PC-3 (cell line): ENCODE results near the gene DPCD. TPM values are rescaled to one million over a fixed set of nuclear protein-coding genes. Genes with fewer than 3 reads are reported as not detected.

Experiments
- ATAC-seq: fragments of 200-7000 bp; cut with Tn5 transposase; 2 replicates; pipeline ENCODE4 v1.9.1; 2020; ENCODE audit warnings: mild to moderate bottlenecking, moderate library complexity
- BruUV-seq: library from RNA; stranded (reverse); fragments of 400-500 nt; replicated peaks from 2 replicates; lab custom pipeline; 2021; lab: Mats Ljungman, UMichigan
- CTCF ChIA-PET: fragments of 300-600 bp; sonication (Branson Sonifier 250); formaldehyde crosslinking; loops from one replicate; lab custom pipeline; 2022; ENCODE audit warnings: antibody characterized with exemption; lab: Charles Lee
- POLR2A ChIA-PET: fragments of 300-600 bp; sonication (Branson Sonifier 250); formaldehyde crosslinking; loops from one replicate; lab custom pipeline; 2022; ENCODE audit warnings: antibody characterized with exemption; ENCODE audit not compliant: unreplicated experiment; lab: Charles Lee
- DNase-seq: peaks from one replicate; pipeline ENCODE4 v3.0.0-alpha.2; 2015
- H2AFZ ChIP-seq: fragments of 300-600 bp; sonication (generic); 2 replicates; pipeline ENCODE4 v1.6.0; 2016; ENCODE audit warnings: antibody characterized with exemption, low read length
- H3F3A ChIP-seq: fragments of 300-600 bp; sonication (generic); one replicate; pipeline ENCODE4 v1.6.0; 2017; ENCODE audit warnings: antibody characterized with exemption, low read length, control low read depth, mild to moderate bottlenecking; ENCODE audit not compliant: unreplicated experiment
- H3K27ac ChIP-seq: fragments of 300-600 bp; sonication (generic); 2 replicates; pipeline ENCODE4 v1.5.1; 2016; ENCODE audit warnings: mild to moderate bottlenecking, low read length
- H3K27me3 ChIP-seq: fragments of 300-600 bp; sonication (generic); 2 replicates; pipeline ENCODE4 v1.6.1; 2016; ENCODE audit warnings: low read length, mixed read lengths
- H3K36me3 ChIP-seq: fragments of 300-600 bp; sonication (generic); 2 replicates; pipeline ENCODE4 v1.6.1; 2016; ENCODE audit warnings: low read depth, mixed run types, low read length, mixed read lengths
- H3K4me1 ChIP-seq: fragments of 300-600 bp; sonication (generic); 2 replicates; pipeline ENCODE4 v1.5.1; 2016; ENCODE audit warnings: low read length; ENCODE audit not compliant: insufficient read depth
- H3K4me2 ChIP-seq: fragments of 300-600 bp; sonication (generic); 2 replicates; pipeline ENCODE4 v1.6.0; 2016; ENCODE audit warnings: low read length
- H3K4me3 ChIP-seq: fragments of 300-600 bp; sonication (generic); 2 replicates; pipeline ENCODE4 v1.5.1; 2016; ENCODE audit warnings: mild to moderate bottlenecking, low read length, mixed read lengths
- H3K79me2 ChIP-seq: fragments of 300-600 bp; sonication (generic); 2 replicates; pipeline ENCODE4 v1.6.1; 2017; ENCODE audit warnings: low read length, mixed read lengths
- H3K9ac ChIP-seq: fragments of 300-600 bp; sonication (generic); 2 replicates; pipeline ENCODE4 v1.6.0; 2016; ENCODE audit warnings: mild to moderate bottlenecking, low read length
- H3K9me2 ChIP-seq: fragments of 300-600 bp; sonication (generic); replicated peaks from 2 replicates; pipeline ENCODE4 v1.6.1; 2016; ENCODE audit warnings: mixed run types, low read length, mixed read lengths
- H3K9me3 ChIP-seq: fragments of 300-600 bp; sonication (generic); 2 replicates; pipeline ENCODE4 v1.6.1; 2016; ENCODE audit warnings: low read length, mixed read lengths
- H4K20me1 ChIP-seq: fragments of 300-600 bp; sonication (generic); 2 replicates; pipeline ENCODE4 v1.6.1; 2016; ENCODE audit warnings: low read length, mixed read lengths
- CTCF ChIP-seq: fragments of 300-600 bp; sonication (generic); conservative IDR thresholded peaks from 2 replicates; pipeline ENCODE4 v1.5.1; 2017; ENCODE audit warnings: antibody characterized with exemption, low read depth, mild to moderate bottlenecking, low read length
- EZH2 ChIP-seq: fragments of 300-600 bp; sonication (generic); IDR thresholded peaks from one replicate; pipeline ENCODE4 v1.6.1; 2017; ENCODE audit warnings: antibody characterized with exemption, mild to moderate bottlenecking, low read length; ENCODE audit not compliant: unreplicated experiment
- EZH2phosphoT487 ChIP-seq: fragments of 300-600 bp; sonication (generic); IDR thresholded peaks from 2 replicates; pipeline ENCODE4 v1.6.1; 2018; ENCODE audit warnings: mild to moderate bottlenecking, antibody characterized with exemption, low read length, borderline replicate concordance
- intact Hi-C: fragments of 100-400 bp; cut with micrococcal nuclease; formaldehyde crosslinking; loops from 2 replicates; pipeline ENCODE4 v1.9.0; 2023
- total RNA-seq: library from RNA; depleted of rRNA; stranded (reverse); fragments of >200 nt; gene quantifications from 2 replicates; pipeline ENCODE4 v1.2.3, GENCODE V29; 2014

DPCD gene
- total RNA-seq, 1 experiment from 2014 or later = 37.1 TPM

- BruUV-seq = no TSS peak
- peak overlapping the region; percentile 82 for H3K4me3 ChIP-seq
- no peaks in the 10 kb centered on the region for H3K9me3 ChIP-seq
- no peaks in the 10 kb centered on the region for H4K20me1 ChIP-seq
- H3K27me3 ChIP-seq = no peaks in the 10 kb centered on the region
- no peaks in the 10 kb centered on the region for H3K79me2 ChIP-seq
- H3K27ac ChIP-seq = no peak overlapping the region
- CTCF ChIA-PET = interaction anchor here (0.6 to 1.0 kb wide), 10 partner anchors 18 to 538 kb away, joined by 3 to 11 read pairs (median 4); partner anchors contain the start of genes DPCD and POLL
- no peaks in the 10 kb centered on the region for H3F3A ChIP-seq
- peak overlapping the region; percentile 61 for H3K9ac ChIP-seq
- peak overlapping the region; percentile 99 for H3K4me2 ChIP-seq
- POLR2A ChIA-PET = no interaction called here
- H3K4me1 ChIP-seq = peaks cover 11% of the 10 kb centered on the region; the same call in 1 of the 2 replicates
- no peaks in the 10 kb centered on the region for H3K36me3 ChIP-seq
- H2AFZ ChIP-seq = peak overlapping the region; percentile 99
- peak; percentile 59 for DNase-seq
- peak; percentile 66 for ATAC-seq
- TF ChIP-seq CTCF (peak; percentile 57), EZH2 (no peak), EZH2phosphoT487 (no peak)
- intact Hi-C loops = loop anchor here (1.0 to 10.0 kb wide), 4 partner anchors 33 to 408 kb away; no protein-coding TSS in a partner anchor
- no peaks in the 10 kb centered on the region for H3K9me2 ChIP-seq
These were observed 18.3 kb upstream of the DPCD start for GRCh38 chr10:101569622-101570427.

- Histone ChIP-seq H3K4me2 (peak overlapping the region; percentile 99), H3K9ac (peak overlapping the region; percentile 61; the same call in 1 of the 2 replicates), H3F3A (no peaks in the 10 kb centered on the region), H3K79me2 (no peaks in the 10 kb centered on the region), H3K4me3 (peak overlapping the region; percentile 82), H3K9me2 (no peaks in the 10 kb centered on the region), H3K4me1 (peaks cover 11% of the 10 kb centered on the region; the same call in 1 of the 2 replicates), H4K20me1 (no peaks in the 10 kb centered on the region), H3K27ac (no peak overlapping the region), H3K36me3 (no peaks in the 10 kb centered on the region), H2AFZ (peak overlapping the region; percentile 88), H3K9me3 (no peaks in the 10 kb centered on the region), H3K27me3 (no peaks in the 10 kb centered on the region)
- intact Hi-C loops = loop anchor here (1.0 kb wide), 2 partner anchors 33 to 357 kb away; no protein-coding TSS in a partner anchor
- DNase-seq (peak; percentile 9), ATAC-seq (peak; percentile 37)
- POLR2A ChIA-PET = interaction anchor here (0.6 kb wide), 1 partner anchor 215 kb away, joined by 8 read pairs; no protein-coding TSS in a partner anchor
- TF ChIP-seq EZH2phosphoT487 (no peak), CTCF (0 out of 2 replicates have a peak, but pooled peaks have one; percentile 22)
- CTCF ChIA-PET = interaction anchor here (0.6 to 1.0 kb wide), 8 partner anchors 18 to 409 kb away, joined by 3 to 11 read pairs (median 4); partner anchors contain the start of genes DPCD and POLL
- BruUV-seq = no TSS peak
These were observed 17.5 kb upstream of the DPCD start for GRCh38 chr10:101570428-101571270.
